GM18907 (cell line): ENCODE measurements around the gene WASHC2A.
"Not testable (repeated sequence)": the region's sequence is repeated elsewhere in the genome, so short reads cannot be mapped to it uniquely, and the experiment has no call there.

Experiments
- ATAC-seq: cut with Tn5 transposase; IDR thresholded peaks from one replicate; pipeline ENCODE4 v1.9.1; 2021; ENCODE audit warnings: mild to moderate bottlenecking, moderate library complexity; ENCODE audit not compliant: unreplicated experiment

Gene WASHC2A

GRCh38 chr10:50059946-50060345 lies 7.8 kb upstream of the WASHC2A start:
- ATAC-seq, result not testable (repeated sequence)

- not testable (repeated sequence) for ATAC-seq
These were observed 6.2 kb upstream of the WASHC2A start for GRCh38 chr10:50061548-50061947.

- no peak for ATAC-seq
These were observed 4.7 kb upstream of the WASHC2A start for GRCh38 chr10:50063100-50063499.

- ATAC-seq, result peak; percentile 21
These were observed 552 bp downstream of the WASHC2A start for GRCh38 chr10:50068352-50068659.

- ATAC-seq, result not testable (repeated sequence)
These were observed 7.4 kb downstream of the WASHC2A start for GRCh38 chr10:50075139-50075538.

- not testable (repeated sequence) for ATAC-seq
These were observed 7.8 kb downstream of the WASHC2A start for GRCh38 chr10:50075544-50075943.

GRCh38 chr10:50091304-50091703 lies 23.6 kb downstream of the WASHC2A start:
- not testable (repeated sequence) for ATAC-seq

- ATAC-seq, result not testable (repeated sequence)
These were observed 25.2 kb downstream of the WASHC2A start for GRCh38 chr10:50092928-50093327.

- ATAC-seq, result not testable (repeated sequence)
These were observed 26.9 kb downstream of the WASHC2A start for GRCh38 chr10:50094630-50095029.

GRCh38 chr10:50095402-50095801 lies 27.6 kb downstream of the WASHC2A start:
- not testable (repeated sequence) for ATAC-seq

GRCh38 chr10:50096722-50097121 lies 29.0 kb downstream of the WASHC2A start:
- ATAC-seq, result not testable (repeated sequence)

- not testable (repeated sequence) for ATAC-seq
These were observed 30.9 kb downstream of the WASHC2A start for GRCh38 chr10:50098645-50099044.

GRCh38 chr10:50101139-50101582 lies 33.4 kb downstream of the WASHC2A start:
- not testable (repeated sequence) for ATAC-seq

GRCh38 chr10:50101747-50102146 lies 34.0 kb downstream of the WASHC2A start:
- ATAC-seq, result not testable (repeated sequence)

GRCh38 chr10:50102267-50102666 lies 34.5 kb downstream of the WASHC2A start:
- ATAC-seq, result peak; percentile 87

- ATAC-seq, result not testable (repeated sequence)
These were observed 41.4 kb downstream of the WASHC2A start for GRCh38 chr10:50108999-50109698.

GRCh38 chr10:50112419-50113112 lies 44.8 kb downstream of the WASHC2A start:
- not testable (repeated sequence) for ATAC-seq

GRCh38 chr10:50126765-50127164 lies 59.0 kb downstream of the WASHC2A start:
- ATAC-seq, result not testable (repeated sequence)

- not testable (repeated sequence) for ATAC-seq
These were observed 60.1 kb downstream of the WASHC2A start for GRCh38 chr10:50127770-50128292.

GRCh38 chr10:50131245-50131965 lies 63.7 kb downstream of the WASHC2A start:
- ATAC-seq, result not testable (repeated sequence)

- ATAC-seq, result not testable (repeated sequence)
These were observed 64.6 kb downstream of the WASHC2A start for GRCh38 chr10:50132322-50132721.
